Neural cell (in vitro differentiated cells): ENCODE data around the gene KCTD15. TPM values are rescaled to one million over a fixed set of nuclear protein-coding genes. Genes with fewer than 3 reads are reported as not detected.

Experiments
- H2AFZ ChIP-seq: fragments of 200-600, 300-800 bp; sonication (generic), shearing (Covaris generic); 2 replicates; pipeline ENCODE4 v1.6.0; 2014; ENCODE audit warnings: low read depth, mild to moderate bottlenecking, antibody characterized with exemption, low read length, moderate library complexity
- H3F3A ChIP-seq: fragments of 200-600 bp; shearing (Covaris generic); 2 replicates; pipeline ENCODE4 v1.6.1; 2016; ENCODE audit warnings: mild to moderate bottlenecking, moderate library complexity, mixed read lengths, antibody characterized with exemption, low read length; ENCODE audit not compliant: insufficient read depth, poor library complexity, severe bottlenecking
- H3K27ac ChIP-seq: fragments of 200-600, 300-800 bp; sonication (generic), shearing (Covaris generic); 2 replicates; pipeline ENCODE4 v1.5.1; 2014; ENCODE audit warnings: mild to moderate bottlenecking, low read length, moderate library complexity
- H3K27me3 ChIP-seq: fragments of 300-800, 200-600 bp; sonication (generic), shearing (Covaris generic); 2 replicates; pipeline ENCODE4 v1.6.0; 2014; ENCODE audit warnings: mild to moderate bottlenecking, low read depth, low read length, moderate library complexity; ENCODE audit not compliant: insufficient read depth
- H3K36me3 ChIP-seq: fragments of 300-800, 200-600 bp; sonication (generic), shearing (Covaris generic); 2 replicates; pipeline ENCODE4 v1.5.1; 2014; ENCODE audit warnings: mild to moderate bottlenecking, antibody characterized with exemption, low read length, moderate library complexity; ENCODE audit not compliant: insufficient read depth
- H3K4me2 ChIP-seq: fragments of 300-800, 200-600 bp; sonication (generic), shearing (Covaris generic); 2 replicates; pipeline ENCODE4 v1.6.0; 2014; ENCODE audit warnings: mild to moderate bottlenecking, low read length
- H3K4me3 ChIP-seq: fragments of 300-800, 200-600 bp; sonication (generic), shearing (Covaris generic); 2 replicates; pipeline ENCODE4 v1.5.1; 2014; ENCODE audit warnings: mild to moderate bottlenecking, low read length, moderate library complexity
- H3K79me2 ChIP-seq: fragments of 200-600 bp; shearing (Covaris generic); replicated peaks from 2 replicates; pipeline ENCODE4 v1.6.0; 2014; ENCODE audit warnings: mild to moderate bottlenecking, low read length, moderate library complexity; ENCODE audit not compliant: insufficient read depth
- H3K9ac ChIP-seq: fragments of 300-800, 200-600 bp; sonication (generic), shearing (Covaris generic); 2 replicates; pipeline ENCODE4 v1.6.1; 2016; ENCODE audit warnings: mild to moderate bottlenecking, low read length, mixed read lengths
- H3K9me2 ChIP-seq: fragments of 200-600 bp; shearing (Covaris generic); 2 replicates; pipeline ENCODE4 v1.6.1; 2016; ENCODE audit warnings: mild to moderate bottlenecking, low read length, mixed read lengths; ENCODE audit not compliant: insufficient read depth
- H3K9me3 ChIP-seq: fragments of 200-600, 300-800 bp; sonication (generic), shearing (Covaris generic); 2 replicates; pipeline ENCODE4 v1.6.1; 2016; ENCODE audit warnings: mild to moderate bottlenecking, mixed run types, low read length, moderate library complexity, mixed read lengths
- H4K20me1 ChIP-seq: fragments of 200-600 bp; shearing (Covaris generic); 2 replicates; pipeline ENCODE4 v1.6.1; 2016; ENCODE audit warnings: mild to moderate bottlenecking, mixed run types; ENCODE audit not compliant: insufficient read depth
- CTCF ChIP-seq: fragments of 450-650 bp; IDR thresholded peaks from 2 replicates; pipeline ENCODE4 v1.5.1; 2014; ENCODE audit warnings: antibody characterized with exemption, mild to moderate bottlenecking, moderate library complexity; ENCODE audit not compliant: poor library complexity, severe bottlenecking
- EP300 ChIP-seq: fragments of 450-650 bp; conservative IDR thresholded peaks from 2 replicates; pipeline ENCODE4 v1.6.1; 2014; ENCODE audit warnings: antibody characterized with exemption, mild to moderate bottlenecking, moderate library complexity; ENCODE audit not compliant: poor library complexity, severe bottlenecking
- EZH2 ChIP-seq: fragments of 200-600, 300-800 bp; shearing (Covaris generic), sonication (generic); IDR thresholded peaks from 2 replicates; pipeline ENCODE4 v1.6.1; 2014; ENCODE audit warnings: antibody characterized with exemption, low read length, borderline replicate concordance, mild to moderate bottlenecking; ENCODE audit not compliant: insufficient read depth, poor library complexity, severe bottlenecking
- MXI1 ChIP-seq: fragments of 450-650 bp; conservative IDR thresholded peaks from 2 replicates; pipeline ENCODE4 v1.6.1; 2014; ENCODE audit warnings: antibody characterized with exemption, mild to moderate bottlenecking; ENCODE audit not compliant: poor library complexity, severe bottlenecking
- POLR2AphosphoS5 ChIP-seq: IDR thresholded peaks from 2 replicates; pipeline ENCODE4 v1.6.1; 2012
- RAD21 ChIP-seq: fragments of 450-650 bp; conservative IDR thresholded peaks from 2 replicates; pipeline ENCODE4 v1.6.1; 2014; ENCODE audit warnings: antibody characterized with exemption, mild to moderate bottlenecking, moderate library complexity
- REST ChIP-seq: IDR thresholded peaks from 2 replicates; pipeline ENCODE4 v1.6.1; 2012; ENCODE audit warnings: borderline replicate concordance
- SMC3 ChIP-seq: fragments of 450-650 bp; conservative IDR thresholded peaks from 2 replicates; pipeline ENCODE4 v1.6.1; 2014; ENCODE audit warnings: antibody characterized with exemption, mild to moderate bottlenecking, moderate library complexity; ENCODE audit not compliant: poor library complexity
- TAF1 ChIP-seq: IDR thresholded peaks from 2 replicates; pipeline ENCODE4 v1.6.1; 2012; ENCODE audit warnings: low read depth
- polyA plus RNA-seq: library from polyadenylated mRNA; depleted of rRNA; stranded (reverse); fragments of >200 nt; gene quantifications from 2 replicates; pipeline ENCODE4 v1.2.3, GENCODE V29; 2014

Gene KCTD15
- polyA plus RNA-seq, 1 donor from 2014 or later = 67.9 TPM

- Histone ChIP-seq H3K36me3 (no peaks in the 10 kb centered on the region), H4K20me1 (no peaks in the 10 kb centered on the region), H3K27ac (no peak overlapping the region)
These were observed 9.8 kb downstream of the KCTD15 start for GRCh38 chr19:33806434-33806881.

GRCh38 chr19:33808399-33808798 lies 11.7 kb downstream of the KCTD15 start:
- Histone ChIP-seq H2AFZ (no peak overlapping the region), H3K4me2 (no peak overlapping the region), H3K27ac (no peak overlapping the region), H3K9me2 (no peaks in the 10 kb centered on the region), H3K36me3 (no peaks in the 10 kb centered on the region), H3K79me2 (no peaks in the 10 kb centered on the region), H3K4me3 (no peak overlapping the region), H4K20me1 (no peaks in the 10 kb centered on the region), H3K9ac (no peak overlapping the region), H3K27me3 (no peaks in the 10 kb centered on the region), H3K9me3 (no peaks in the 10 kb centered on the region), H3F3A (no peaks in the 10 kb centered on the region)
- TF ChIP-seq SMC3 = no peak
- TF ChIP-seq RAD21 = no peak
- TF ChIP-seq POLR2AphosphoS5 = no peak
- TF ChIP-seq TAF1 = no peak

More at GRCh38 chr19:33806434-33806881, 9.8 kb downstream of the KCTD15 start:
- no peak overlapping the region for H3K9ac ChIP-seq
- no peaks in the 10 kb centered on the region for H3K27me3 ChIP-seq
- no peaks in the 10 kb centered on the region for H3K9me2 ChIP-seq
- H3K79me2 ChIP-seq = no peaks in the 10 kb centered on the region
- H3K4me3 ChIP-seq = no peak overlapping the region
- H3F3A ChIP-seq = no peaks in the 10 kb centered on the region
- TF ChIP-seq CTCF (no peak), MXI1 (no peak), REST (no peak), SMC3 (no peak), EP300 (no peak), EZH2 (no peak), POLR2AphosphoS5 (no peak), RAD21 (no peak), TAF1 (no peak)
- H2AFZ ChIP-seq = no peak overlapping the region
- H3K4me2 ChIP-seq = no peak overlapping the region
- H3K9me3 ChIP-seq = no peaks in the 10 kb centered on the region

GRCh38 chr19:33809960-33810359 lies 13.3 kb downstream of the KCTD15 start:
- Histone ChIP-seq H3K4me2 (no peak overlapping the region), H2AFZ (no peak overlapping the region), H3K4me3 (no peak overlapping the region), H3K9me2 (no peaks in the 10 kb centered on the region), H3K36me3 (no peaks in the 10 kb centered on the region), H3K79me2 (no peaks in the 10 kb centered on the region), H3K27me3 (no peaks in the 10 kb centered on the region), H3K9me3 (no peaks in the 10 kb centered on the region), H3F3A (no peaks in the 10 kb centered on the region), H3K9ac (no peak overlapping the region), H4K20me1 (no peaks in the 10 kb centered on the region), H3K27ac (no peak overlapping the region)
- no peak for TF ChIP-seq CTCF
- TF ChIP-seq MXI1 = no peak
- TF ChIP-seq EP300 = no peak
- no peak for TF ChIP-seq POLR2AphosphoS5
- no peak for TF ChIP-seq RAD21
- no peak for TF ChIP-seq EZH2
- no peak for TF ChIP-seq SMC3
- no peak for TF ChIP-seq REST
- no peak for TF ChIP-seq TAF1
